K562 (cell line): ENCODE data around the gene KCNJ4. TPM values are rescaled to one million over a fixed set of nuclear protein-coding genes. Genes with fewer than 3 reads are reported as not detected.

Source experiments
- ATF7 ChIP-seq: fragments of 450-650 bp; IDR thresholded peaks from 2 replicates; pipeline ENCODE4 v1.7.1; 2014; ENCODE audit warnings: mild to moderate bottlenecking, moderate library complexity
- CREB1 ChIP-seq, 2 experiments: sonication (generic) in 1 of 2; formaldehyde crosslinking in 1 of 2; IDR thresholded peaks; 2 replicates each; pipeline versions ENCODE4 v1.6.1 to v1.8.0; 2012 to 2022; ENCODE audit warnings: inconsistent platforms in 1 of 2, mild to moderate bottlenecking in 1 of 2, missing genetic modification reagents in 1 of 2, moderate library complexity in 1 of 2
- CREM ChIP-seq: IDR thresholded peaks from 2 replicates; pipeline ENCODE4 v1.6.1; 2014; ENCODE audit warnings: antibody characterized with exemption, low read depth
- CXXC5 ChIP-seq: fragments of 250-450 bp; sonication (Bioruptor Pico); IDR thresholded peaks from 2 replicates; pipeline ENCODE4 v1.8.0; 2022; ENCODE audit warnings: inconsistent platforms, mild to moderate bottlenecking, moderate library complexity
- DPF2 ChIP-seq: fragments of 450-650 bp; IDR thresholded peaks from 2 replicates; pipeline ENCODE4 v1.6.1; 2016
- EZH2 ChIP-seq: IDR thresholded peaks from 2 replicates; pipeline ENCODE4 v1.6.1; 2012; ENCODE audit warnings: low read depth, mild to moderate bottlenecking, inconsistent platforms, low read length, borderline replicate concordance
- FOXK1 ChIP-seq: sonication (generic); formaldehyde crosslinking; IDR thresholded peaks from 2 replicates; pipeline ENCODE4 v1.8.0; 2022; ENCODE audit warnings: missing genetic modification reagents, mild to moderate bottlenecking, borderline replicate concordance
- HNRNPLL ChIP-seq: fragments of 200-400 bp; formaldehyde crosslinking; IDR thresholded peaks from 2 replicates; pipeline ENCODE4 v1.6.1; 2017; ENCODE audit warnings: low read length, low read depth, mild to moderate bottlenecking; ENCODE audit not compliant: poor library complexity, severe bottlenecking
- HOXB6 ChIP-seq: fragments of 250-450 bp; sonication (Bioruptor Pico); IDR thresholded peaks from 2 replicates; pipeline ENCODE4 v1.5.1; 2022; ENCODE audit warnings: mild to moderate bottlenecking, borderline replicate concordance
- KDM1A ChIP-seq, 2 experiments: fragments of 450-650 bp; IDR thresholded peaks; 2 replicates each; pipeline ENCODE4 v1.6.1; 2016; ENCODE audit warnings: mild to moderate bottlenecking in 2 of 2
- KLF16 ChIP-seq: IDR thresholded peaks from 2 replicates; pipeline ENCODE4 v1.6.1; 2016; ENCODE audit warnings: antibody characterized with exemption
- MBD1 ChIP-seq: fragments of 250-450 bp; sonication (Bioruptor Pico); IDR thresholded peaks from 2 replicates; pipeline ENCODE4 v1.8.0; 2022; ENCODE audit warnings: inconsistent platforms
- MLLT1 ChIP-seq, 2 experiments: fragments of 450-650 bp; IDR thresholded peaks; 2 replicates each; pipeline ENCODE4 v1.6.1; 2016
- MXI1 ChIP-seq: IDR thresholded peaks from 2 replicates; pipeline ENCODE4 v1.6.1; 2011; ENCODE audit warnings: low read depth, mild to moderate bottlenecking, improper control_type of control experiment, low read length
- MYC ChIP-seq, 2 experiments: fragments of 250-450 bp in 1 of 2; sonication (Bioruptor Pico) in 1 of 2; IDR thresholded peaks; 2 replicates each; pipeline versions ENCODE4 v1.5.1 to v1.6.1; 2012 to 2021; ENCODE audit warnings: low read depth in 2 of 2, borderline replicate concordance in 1 of 2, improper control_type of control experiment in 1 of 2, low read length in 1 of 2, mild to moderate bottlenecking in 1 of 2, moderate library complexity in 1 of 2
- NEUROD1 ChIP-seq: fragments of 150-350 bp; IDR thresholded peaks from 2 replicates; pipeline ENCODE4 v1.6.1; 2014; ENCODE audit warnings: borderline replicate concordance, low read length, low read depth; ENCODE audit not compliant: partially characterized antibody
- PURB ChIP-seq: sonication (generic); formaldehyde crosslinking; IDR thresholded peaks from 2 replicates; pipeline ENCODE4 v1.9.0; 2021; ENCODE audit warnings: low read depth, mild to moderate bottlenecking, missing genetic modification reagents
- RAD21 ChIP-seq, 2 experiments: fragments of 250-450 bp in 1 of 2; fragments of 450-650 bp in 1 of 2; sonication (Bioruptor Pico) in 1 of 2; formaldehyde crosslinking in 1 of 2; IDR thresholded peaks in 1 of 2; conservative IDR thresholded peaks in 1 of 2; 2 replicates each; pipeline versions ENCODE4 v1.4.0 to v1.8.0; 2020 to 2022; ENCODE audit warnings: mild to moderate bottlenecking in 2 of 2, moderate library complexity in 1 of 2
- RBM34 ChIP-seq: fragments of 200-400 bp; formaldehyde crosslinking; IDR thresholded peaks from 2 replicates; pipeline ENCODE4 v1.6.1; 2018; ENCODE audit warnings: low read length, borderline replicate concordance; ENCODE audit not compliant: insufficient read depth
- RBM39 ChIP-seq: fragments of 200-400 bp; formaldehyde crosslinking; optimal IDR thresholded peaks from 2 replicates; pipeline ENCODE3; 2018; ENCODE audit warnings: low read depth, low read length
- RFX1 ChIP-seq: fragments of 450-650 bp; IDR thresholded peaks from 2 replicates; pipeline ENCODE4 v1.6.1; 2016; ENCODE audit warnings: mild to moderate bottlenecking, moderate library complexity
- RHOXF2B ChIP-seq: fragments of 250-450 bp; sonication (Bioruptor Pico); conservative IDR thresholded peaks from 2 replicates; pipeline ENCODE4 v1.5.1; 2021
- polyA plus RNA-seq, 8 experiments: library from polyadenylated mRNA; depleted of rRNA in 4 of 8; stranded (reverse) in 5 of 8; unstranded in 3 of 8; fragments of >200 nt; fragmentation: Nextera tagmentation in 2 of 8; fragmentation: Illumina TruSeq in 1 of 8; extraction: Ambion mirVana in 2 of 8; extraction: Trizol in 1 of 8; gene quantifications; 2 replicates each; pipeline versions ENCODE4 v1.2.1 to v1.2.3, GENCODE V29; 2011 to 2014; ENCODE audit warnings: inconsistent platforms in 1 of 8, missing spikeins in 1 of 8
- total RNA-seq, 7 experiments: library from RNA; depleted of rRNA in 6 of 7; stranded (reverse); fragments of >200 nt in 6 of 7; fragmentation: Illumina TruSeq in 2 of 7; extraction: Trizol in 2 of 7; gene quantifications; 2 replicates each; pipeline versions ENCODE4 v1.2.1 to v1.2.3, GENCODE V29; 2011 to 2021; ENCODE audit warnings: low replicate concordance in 1 of 7
- TF ChIP-seq, protein P1 (sequence below), 3 experiments: fragments of 200-800 bp in 1 of 3; sonication (Bioruptor generic) in 1 of 3; sonication (generic) in 1 of 3; formaldehyde crosslinking in 1 of 3; IDR thresholded peaks; 2 replicates each; pipeline versions ENCODE4 v1.6.1 to v1.8.0; 2016 to 2022; ENCODE audit warnings: mild to moderate bottlenecking in 2 of 3, missing compliant biosample characterization in 2 of 3, missing genetic modification characterization in 2 of 3, missing genetic modification reagents in 1 of 3

The KCNJ4 gene
- total and polyA plus RNA-seq, 9 of the 15 experiments (the other 6 are each of a cell fraction or from before 2014, with no cell fraction given), result 0.07 to 0.55 (median 0.09) TPM; not detected in 4

- 0 out of 2 replicates have a peak, but pooled peaks have one; percentile 53 for TF ChIP-seq MBD1 (CRISPR knock-in tag)
- TF ChIP-seq MLLT1 (IDR thresholded peaks at IDR 0.05), result no peak
- TF ChIP-seq, protein P1, sequence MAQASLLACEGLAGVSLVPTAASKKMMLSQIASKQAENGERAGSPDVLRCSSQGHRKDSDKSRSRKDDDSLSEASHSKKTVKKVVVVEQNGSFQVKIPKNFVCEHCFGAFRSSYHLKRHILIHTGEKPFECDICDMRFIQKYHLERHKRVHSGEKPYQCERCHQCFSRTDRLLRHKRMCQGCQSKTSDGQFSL (CRISPR knock-in tag; IDR thresholded peaks at IDR 0.05), result peak; percentile 21; the same call in 1 of the 2 replicates
- TF ChIP-seq, protein P1 (tag; IDR thresholded peaks at IDR 0.05), result no peak
- no peak for TF ChIP-seq KLF16
- TF ChIP-seq FOXK1 (CRISPR knock-in tag), result no peak
- peak; percentile 58 for TF ChIP-seq CREM
- no peak for TF ChIP-seq CREB1 (IDR thresholded peaks at IDR 0.05)
- peak; percentile 35; the same call in 1 of the 2 replicates for TF ChIP-seq CREB1 (CRISPR knock-in tag; IDR thresholded peaks at IDR 0.05)
- no peak for TF ChIP-seq PURB
- peak in 1 of 2 experiments; percentile 19; a peak in 1 of 4 replicates for TF ChIP-seq RAD21 (CRISPR knock-in tag; conservative IDR thresholded peaks at IDR 0.05 in 1 of 2, IDR thresholded peaks at IDR 0.05 in 1 of 2)
- TF ChIP-seq RBM34, result no peak
- TF ChIP-seq ATF7, result peak; percentile 80
- peak; percentile 67 for TF ChIP-seq HNRNPLL
- TF ChIP-seq RBM39, result no peak
- peak; percentile 92 for TF ChIP-seq RFX1
- TF ChIP-seq NEUROD1, result peak; percentile 98
- TF ChIP-seq KDM1A (IDR thresholded peaks at IDR 0.05), result peak; percentile 36 to 38; a peak in 1 of 4 replicates
- TF ChIP-seq MYC (IDR thresholded peaks at IDR 0.05; ENCODE audit: low read depth, low read length), result peak; percentile 48; the same call in 1 of the 2 replicates
- TF ChIP-seq MYC (CRISPR knock-in tag; IDR thresholded peaks at IDR 0.05; ENCODE audit: borderline replicate concordance, low read depth), result no peak
- TF ChIP-seq CXXC5, result peak; percentile 76
- TF ChIP-seq MXI1, result peak; percentile 75
- TF ChIP-seq RHOXF2B (CRISPR knock-in tag), result no peak
- TF ChIP-seq DPF2, result 0 out of 2 replicates have a peak, but pooled peaks have one; percentile 10
- no peak for TF ChIP-seq EZH2
- TF ChIP-seq HOXB6 (CRISPR knock-in tag), result no peak
Observed at GRCh38 chr22:38461414-38462081, 6.5 kb upstream of the KCNJ4 start (continued).
